DND-41 (cell line): Measurements from ENCODE around the gene PAM.

ENCODE experiments used
- ATAC-seq: fragments of 200-7000 bp; cut with Tn5 transposase; 3 replicates; pipeline ENCODE4 v1.9.1; 2021; ENCODE audit warnings: low read depth; ENCODE audit not compliant: insufficient read depth
- DNase-seq: peaks from one replicate; pipeline ENCODE4 v3.0.0-alpha.2; 2020
- H2AFZ ChIP-seq: 2 replicates; pipeline ENCODE4 v1.6.0; 2012; ENCODE audit warnings: low read depth, low read length
- H3K27ac ChIP-seq: 2 replicates; pipeline ENCODE4 v1.5.1; 2012; ENCODE audit warnings: low read length, inconsistent platforms
- H3K27me3 ChIP-seq: fragments of 200-600 bp; sonication (generic); 2 replicates; pipeline ENCODE4 v1.6.0; 2012; ENCODE audit warnings: low read length, mild to moderate bottlenecking, inconsistent platforms; ENCODE audit not compliant: insufficient read depth, poor library complexity
- H3K36me3 ChIP-seq: 2 replicates; pipeline ENCODE4 v1.5.1; 2012; ENCODE audit warnings: low read length, inconsistent platforms; ENCODE audit not compliant: insufficient read depth
- H3K4me1 ChIP-seq: 2 replicates; pipeline ENCODE4 v1.5.1; 2012; ENCODE audit warnings: mild to moderate bottlenecking, low read length; ENCODE audit not compliant: insufficient read depth
- H3K4me2 ChIP-seq: 2 replicates; pipeline ENCODE4 v1.6.0; 2012; ENCODE audit warnings: mild to moderate bottlenecking, moderate library complexity, low read length, inconsistent platforms; ENCODE audit not compliant: insufficient read depth
- H3K4me3 ChIP-seq, 2 experiments: fragments of 200-600 bp in 1 of 2; shearing (Covaris generic) in 1 of 2; 2 replicates each; pipeline ENCODE4 v1.5.1; 2012 to 2016; ENCODE audit warnings: inconsistent platforms in 2 of 2, low read length in 2 of 2, mild to moderate bottlenecking in 2 of 2, low read depth in 1 of 2, moderate library complexity in 1 of 2
- H3K79me2 ChIP-seq: 2 replicates; pipeline ENCODE4 v1.6.0; 2012; ENCODE audit warnings: low read length, inconsistent platforms; ENCODE audit not compliant: insufficient read depth
- H3K9ac ChIP-seq: 2 replicates; pipeline ENCODE4 v1.6.0; 2012; ENCODE audit warnings: low read depth, mild to moderate bottlenecking, inconsistent platforms, low read length, moderate library complexity
- H3K9me3 ChIP-seq: 2 replicates; pipeline ENCODE4 v1.5.1; 2012; ENCODE audit warnings: low read length, moderate library complexity, mild to moderate bottlenecking, inconsistent platforms; ENCODE audit not compliant: insufficient read depth, severe bottlenecking
- H4K20me1 ChIP-seq: 2 replicates; pipeline ENCODE4 v1.6.0; 2012; ENCODE audit warnings: low read length; ENCODE audit not compliant: insufficient read depth
- EZH2 ChIP-seq: IDR thresholded peaks from 3 replicates; pipeline ENCODE4 v1.6.1; 2012; ENCODE audit warnings: borderline replicate concordance, low read depth, mild to moderate bottlenecking, moderate library complexity, low read length, inconsistent platforms; ENCODE audit not compliant: severe bottlenecking
- TF ChIP-seq, protein P1 (sequence below): IDR thresholded peaks from 2 replicates; pipeline ENCODE4 v1.5.1; 2012; ENCODE audit warnings: borderline replicate concordance, low read length, moderate library complexity, mild to moderate bottlenecking; ENCODE audit not compliant: poor library complexity, severe bottlenecking; ENCODE audit errors: extremely low read depth

PAM gene

DNA sequence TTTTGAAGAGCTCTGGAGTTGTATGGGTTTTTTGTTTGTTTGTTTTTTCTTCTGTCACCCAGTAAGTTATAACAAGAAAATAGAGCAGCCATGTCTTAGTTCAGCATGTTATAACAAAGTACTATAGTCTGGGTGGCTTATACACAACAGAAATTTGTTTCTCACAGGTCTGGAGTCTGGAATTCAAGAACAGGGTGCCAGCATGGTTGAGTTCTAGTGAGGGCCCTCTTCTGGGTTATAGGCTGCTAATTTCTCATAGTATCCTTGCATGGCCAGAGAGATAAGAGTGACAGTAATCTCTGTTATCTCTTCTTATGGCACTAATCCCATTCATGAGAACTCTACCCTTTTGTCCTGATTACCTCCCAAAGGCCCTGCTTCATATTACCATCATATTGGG, 250.2 kb downstream of the PAM start:
- Histone ChIP-seq H4K20me1 (no peaks in the 10 kb centered on the region), H3K9ac (no peak overlapping the region), H3K4me1 (no peaks in the 10 kb centered on the region), H3K4me3 (no peak overlapping the region), H3K9me3 (no peaks in the 10 kb centered on the region), H2AFZ (no peak overlapping the region), H3K36me3 (no peaks in the 10 kb centered on the region), H3K27me3 (no peaks in the 10 kb centered on the region), H3K27ac (no peak overlapping the region), H3K79me2 (no peaks in the 10 kb centered on the region), H3K4me2 (no peak overlapping the region)
- no peak for ATAC-seq
- TF ChIP-seq, protein P1, sequence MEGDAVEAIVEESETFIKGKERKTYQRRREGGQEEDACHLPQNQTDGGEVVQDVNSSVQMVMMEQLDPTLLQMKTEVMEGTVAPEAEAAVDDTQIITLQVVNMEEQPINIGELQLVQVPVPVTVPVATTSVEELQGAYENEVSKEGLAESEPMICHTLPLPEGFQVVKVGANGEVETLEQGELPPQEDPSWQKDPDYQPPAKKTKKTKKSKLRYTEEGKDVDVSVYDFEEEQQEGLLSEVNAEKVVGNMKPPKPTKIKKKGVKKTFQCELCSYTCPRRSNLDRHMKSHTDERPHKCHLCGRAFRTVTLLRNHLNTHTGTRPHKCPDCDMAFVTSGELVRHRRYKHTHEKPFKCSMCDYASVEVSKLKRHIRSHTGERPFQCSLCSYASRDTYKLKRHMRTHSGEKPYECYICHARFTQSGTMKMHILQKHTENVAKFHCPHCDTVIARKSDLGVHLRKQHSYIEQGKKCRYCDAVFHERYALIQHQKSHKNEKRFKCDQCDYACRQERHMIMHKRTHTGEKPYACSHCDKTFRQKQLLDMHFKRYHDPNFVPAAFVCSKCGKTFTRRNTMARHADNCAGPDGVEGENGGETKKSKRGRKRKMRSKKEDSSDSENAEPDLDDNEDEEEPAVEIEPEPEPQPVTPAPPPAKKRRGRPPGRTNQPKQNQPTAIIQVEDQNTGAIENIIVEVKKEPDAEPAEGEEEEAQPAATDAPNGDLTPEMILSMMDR, result no peak
- TF ChIP-seq EZH2, result no peak
- DNase-seq, result no peak

DNA sequence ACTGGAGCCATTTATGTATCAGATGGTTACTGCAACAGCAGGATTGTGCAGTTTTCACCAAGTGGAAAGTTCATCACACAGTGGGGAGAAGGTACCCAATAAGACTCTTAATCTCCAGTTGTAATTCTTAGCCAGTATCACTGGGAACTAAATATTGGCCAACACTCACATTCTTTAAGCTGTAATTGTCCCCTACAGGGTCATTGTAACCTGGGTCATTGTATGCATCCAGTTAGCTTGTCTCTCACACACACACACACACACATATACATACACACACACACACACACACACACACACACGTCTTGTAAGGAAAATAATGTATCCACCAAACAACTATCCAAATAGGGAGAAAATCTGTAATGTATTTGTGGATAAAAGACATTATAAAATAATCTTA, 251.8 kb downstream of the PAM start:
- no peaks in the 10 kb centered on the region for H3K27me3 ChIP-seq
- no peaks in the 10 kb centered on the region for H3K36me3 ChIP-seq
- H3K9me3 ChIP-seq, result no peaks in the 10 kb centered on the region
- no peaks in the 10 kb centered on the region for H4K20me1 ChIP-seq
- H3K9ac ChIP-seq, result no peak overlapping the region
- no peak for DNase-seq
- no peak overlapping the region for H3K27ac ChIP-seq
- H3K4me1 ChIP-seq, result no peaks in the 10 kb centered on the region
- no peak for ATAC-seq
- no peak overlapping the region for H3K4me2 ChIP-seq
- H2AFZ ChIP-seq, result no peak overlapping the region
- no peak for TF ChIP-seq EZH2
- TF ChIP-seq, protein P1, result no peak
- H3K79me2 ChIP-seq, result no peaks in the 10 kb centered on the region
- no peak overlapping the region for H3K4me3 ChIP-seq

DNA sequence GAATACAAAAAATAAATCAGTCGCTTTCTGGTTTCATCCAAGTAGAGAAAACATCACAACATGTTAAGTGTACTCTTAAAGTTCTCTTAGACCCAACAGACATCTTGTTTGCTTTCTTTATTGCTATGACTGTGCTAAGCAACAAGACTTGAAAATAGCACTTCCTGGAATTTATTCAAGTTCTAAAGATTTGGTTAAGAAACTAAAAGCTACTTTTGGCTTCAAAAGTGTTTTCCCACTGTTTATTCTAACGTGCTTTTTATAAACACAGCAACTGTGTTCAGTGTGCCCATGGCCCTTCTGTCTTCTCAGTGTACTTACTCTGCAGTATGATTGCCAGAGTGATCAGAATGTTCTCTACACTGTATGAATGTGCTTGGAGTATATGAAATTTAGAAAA, 255.1 kb downstream of the PAM start:
- H3K9me3 ChIP-seq, result no peaks in the 10 kb centered on the region
- no peak overlapping the region for H3K4me2 ChIP-seq
- H3K79me2 ChIP-seq, result no peaks in the 10 kb centered on the region
- ATAC-seq (no peak), DNase-seq (no peak)
- no peak overlapping the region for H3K9ac ChIP-seq
- no peaks in the 10 kb centered on the region for H3K36me3 ChIP-seq
- H3K4me3 ChIP-seq, result no peak overlapping the region
- no peaks in the 10 kb centered on the region for H3K27me3 ChIP-seq
- no peaks in the 10 kb centered on the region for H4K20me1 ChIP-seq
- H2AFZ ChIP-seq, result no peak overlapping the region
- no peak overlapping the region for H3K27ac ChIP-seq
- TF ChIP-seq EZH2, result no peak
- TF ChIP-seq, protein P1, result no peak
- H3K4me1 ChIP-seq, result no peaks in the 10 kb centered on the region
